IPS-18a (cell line): ENCODE measurements around the gene GAB2.

Experiments
- H3K27ac ChIP-seq: one replicate; pipeline ENCODE4 v1.5.1; 2013; ENCODE audit warnings: low read length
- H3K27me3 ChIP-seq: one replicate; pipeline ENCODE4 v1.6.1; 2013; ENCODE audit warnings: mild to moderate bottlenecking, low read length; ENCODE audit not compliant: control insufficient read depth, insufficient read depth
- H3K36me3 ChIP-seq: one replicate; pipeline ENCODE4 v1.6.1; 2013; ENCODE audit warnings: low read depth, low read length; ENCODE audit not compliant: control insufficient read depth
- H3K4me1 ChIP-seq: one replicate; pipeline ENCODE4 v1.6.1; 2013; ENCODE audit warnings: low read depth, low read length; ENCODE audit not compliant: control insufficient read depth
- H3K4me3 ChIP-seq: one replicate; pipeline ENCODE4 v1.5.1; 2013; ENCODE audit warnings: low read length
- H3K9ac ChIP-seq: one replicate; pipeline ENCODE4 v1.6.1; 2013; ENCODE audit warnings: mild to moderate bottlenecking, low read length, moderate library complexity
- H3K9me3 ChIP-seq: one replicate; pipeline ENCODE4 v1.6.1; 2013; ENCODE audit warnings: low read depth, low read length; ENCODE audit not compliant: control insufficient read depth

GAB2 gene

GRCh38 chr11:78425399-78426070 is 7.9 kb upstream of the GAB2 start:
- H3K9me3 ChIP-seq, result no peaks in the 10 kb centered on the region
- no peak overlapping the region for H3K27ac ChIP-seq
- H3K4me3 ChIP-seq, result no peak overlapping the region
- peaks cover 17% of the 10 kb centered on the region for H3K4me1 ChIP-seq
- H3K36me3 ChIP-seq, result no peaks in the 10 kb centered on the region
- H3K9ac ChIP-seq, result no peak overlapping the region
- H3K27me3 ChIP-seq, result no peaks in the 10 kb centered on the region

GRCh38 chr11:78424334-78425270 is 7.0 kb upstream of the GAB2 start:
- Histone ChIP-seq H3K4me1 (peaks cover 17% of the 10 kb centered on the region), H3K27me3 (peaks cover 4% of the 10 kb centered on the region), H3K36me3 (no peaks in the 10 kb centered on the region), H3K9ac (no peak overlapping the region), H3K9me3 (no peaks in the 10 kb centered on the region), H3K27ac (no peak overlapping the region), H3K4me3 (no peak overlapping the region)

- Histone ChIP-seq H3K36me3 (no peaks in the 10 kb centered on the region), H3K27me3 (peaks cover 18% of the 10 kb centered on the region), H3K4me3 (no peak overlapping the region), H3K9me3 (no peaks in the 10 kb centered on the region), H3K9ac (no peak overlapping the region), H3K27ac (no peak overlapping the region), H3K4me1 (peaks cover 26% of the 10 kb centered on the region)
Observed at GRCh38 chr11:78423241-78423640, 5.6 kb upstream of the GAB2 start.

GRCh38 chr11:78420796-78421209 is 3.2 kb upstream of the GAB2 start:
- Histone ChIP-seq H3K36me3 (no peaks in the 10 kb centered on the region), H3K4me3 (no peak overlapping the region), H3K9ac (no peak overlapping the region), H3K9me3 (no peaks in the 10 kb centered on the region), H3K4me1 (peaks cover 26% of the 10 kb centered on the region), H3K27ac (no peak overlapping the region), H3K27me3 (peaks cover 24% of the 10 kb centered on the region)

- Histone ChIP-seq H3K27me3 (peaks cover 29% of the 10 kb centered on the region), H3K4me1 (peaks cover 22% of the 10 kb centered on the region), H3K4me3 (no peak overlapping the region), H3K36me3 (no peaks in the 10 kb centered on the region), H3K9me3 (no peaks in the 10 kb centered on the region), H3K27ac (no peak overlapping the region), H3K9ac (no peak overlapping the region)
Observed at GRCh38 chr11:78420255-78420764, 2.7 kb upstream of the GAB2 start.

- H3K36me3 ChIP-seq, result no peaks in the 10 kb centered on the region
- H3K9me3 ChIP-seq, result no peaks in the 10 kb centered on the region
- no peak overlapping the region for H3K27ac ChIP-seq
- H3K9ac ChIP-seq, result no peak overlapping the region
- peak overlapping the region; percentile 69 for H3K4me3 ChIP-seq
- H3K4me1 ChIP-seq, result peaks cover 12% of the 10 kb centered on the region
- H3K27me3 ChIP-seq, result peaks cover 32% of the 10 kb centered on the region
Observed at GRCh38 chr11:78419327-78419726, 1.7 kb upstream of the GAB2 start.

GRCh38 chr11:78418584-78419211 is 1.1 kb upstream of the GAB2 start:
- Histone ChIP-seq H3K9ac (no peak overlapping the region), H3K4me3 (peak overlapping the region; percentile 69), H3K27ac (no peak overlapping the region), H3K36me3 (no peaks in the 10 kb centered on the region), H3K4me1 (peaks cover 9% of the 10 kb centered on the region), H3K9me3 (no peaks in the 10 kb centered on the region), H3K27me3 (peaks cover 32% of the 10 kb centered on the region)

- Histone ChIP-seq H3K36me3 (no peaks in the 10 kb centered on the region), H3K27ac (no peak overlapping the region), H3K4me1 (peaks cover 9% of the 10 kb centered on the region), H3K4me3 (peak overlapping the region; percentile 69), H3K9ac (peak overlapping the region; percentile 21), H3K9me3 (no peaks in the 10 kb centered on the region), H3K27me3 (peaks cover 32% of the 10 kb centered on the region)
Observed at GRCh38 chr11:78417888-78418583, 416 bp upstream of the GAB2 start.

GRCh38 chr11:78416285-78417174 is 1.1 kb downstream of the GAB2 start:
- no peak overlapping the region for H3K27ac ChIP-seq
- H3K27me3 ChIP-seq, result peaks cover 38% of the 10 kb centered on the region

GRCh38 chr11:78415338-78415737 is 2.3 kb downstream of the GAB2 start:
- Histone ChIP-seq H3K9ac (no peak overlapping the region), H3K9me3 (no peaks in the 10 kb centered on the region), H3K4me3 (no peak overlapping the region), H3K36me3 (no peaks in the 10 kb centered on the region), H3K27ac (no peak overlapping the region), H3K4me1 (peaks cover 9% of the 10 kb centered on the region), H3K27me3 (peaks cover 38% of the 10 kb centered on the region)

More at GRCh38 chr11:78416285-78417174, 1.1 kb downstream of the GAB2 start:
- peak overlapping the region; percentile 52 for H3K9ac ChIP-seq
- H3K36me3 ChIP-seq, result no peaks in the 10 kb centered on the region
- peaks cover 9% of the 10 kb centered on the region for H3K4me1 ChIP-seq
- H3K9me3 ChIP-seq, result no peaks in the 10 kb centered on the region
- H3K4me3 ChIP-seq, result peak overlapping the region; percentile 75
